T-helper 2 cell (primary cell): ENCODE measurements around the gene ACOX2.
"Not testable (repeated sequence)": the region's sequence is repeated elsewhere in the genome, so short reads cannot be mapped to it uniquely, and the experiment has no call there.

Source experiments
- DNase-seq, 5 experiments: peaks; one replicate each; pipeline versions ENCODE4 v3.0.0 to v3.0.0-alpha.2; 2012 to 2022

Gene ACOX2

DNA sequence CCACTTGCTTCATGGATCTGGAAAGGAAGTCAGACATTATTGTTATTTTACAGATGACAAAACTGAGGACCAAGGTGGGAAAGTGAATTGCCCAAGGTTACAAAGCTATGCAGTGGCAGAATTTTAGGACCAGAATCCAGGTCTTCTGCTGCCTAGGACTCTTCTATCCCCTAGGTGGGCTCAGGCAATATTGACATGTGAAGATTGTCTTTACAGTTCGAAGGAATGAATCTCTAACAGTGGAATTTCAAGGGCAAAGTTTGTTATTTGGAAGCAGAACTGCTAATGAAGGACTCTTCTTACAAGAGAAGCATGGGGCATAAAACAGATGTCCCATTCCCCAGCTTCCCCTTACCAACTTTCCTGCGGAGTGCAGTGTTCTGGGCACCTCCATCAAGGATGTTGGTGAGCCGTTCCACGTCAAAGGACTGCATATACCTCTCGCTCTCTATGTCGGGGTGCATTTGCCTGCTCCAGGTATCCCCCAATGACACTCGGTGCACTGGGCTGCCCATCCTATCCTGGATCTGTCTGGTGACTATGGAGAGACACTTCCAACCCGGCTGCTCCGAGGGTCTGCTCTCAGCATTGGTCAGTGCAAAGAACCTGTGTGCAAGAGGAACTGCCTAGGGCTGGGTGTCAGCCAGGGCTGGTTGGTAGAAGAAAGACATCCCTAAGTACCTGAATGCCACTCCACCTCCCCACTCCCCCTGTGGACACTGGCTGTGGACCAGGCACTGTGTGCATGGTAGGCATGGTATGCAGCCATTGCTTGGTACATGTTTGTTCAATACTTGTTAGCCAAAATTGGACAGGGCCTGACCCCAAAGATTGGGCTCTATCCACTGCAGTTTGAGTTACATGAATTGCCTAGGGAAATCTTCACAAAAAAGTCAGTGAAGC, 2.1 kb downstream of the ACOX2 start:
- no peak for DNase-seq

DNA sequence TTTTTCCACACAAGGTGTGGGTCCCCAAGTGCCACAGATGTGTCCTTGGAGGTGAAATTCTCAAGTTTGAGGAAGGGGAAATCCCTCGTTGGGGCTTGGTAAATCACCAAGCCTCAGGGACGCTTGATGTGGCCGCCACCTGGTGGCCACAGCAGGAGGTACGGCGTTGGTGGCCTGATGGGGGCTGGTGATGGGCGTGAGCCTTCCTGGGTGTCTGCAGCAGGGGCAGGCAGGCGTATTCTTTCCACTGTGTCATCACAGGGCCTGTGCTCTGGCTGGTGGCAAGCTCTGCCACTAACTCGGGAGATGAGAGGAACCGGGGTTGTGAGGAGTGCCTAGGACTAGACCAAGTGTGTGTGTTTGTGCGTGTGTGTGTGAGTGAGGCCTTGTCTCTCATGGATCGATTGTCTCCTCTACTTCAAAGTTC, 4.2 kb downstream of the ACOX2 start:
- DNase-seq = peak; percentile 47 to 87 (median 64)

DNA sequence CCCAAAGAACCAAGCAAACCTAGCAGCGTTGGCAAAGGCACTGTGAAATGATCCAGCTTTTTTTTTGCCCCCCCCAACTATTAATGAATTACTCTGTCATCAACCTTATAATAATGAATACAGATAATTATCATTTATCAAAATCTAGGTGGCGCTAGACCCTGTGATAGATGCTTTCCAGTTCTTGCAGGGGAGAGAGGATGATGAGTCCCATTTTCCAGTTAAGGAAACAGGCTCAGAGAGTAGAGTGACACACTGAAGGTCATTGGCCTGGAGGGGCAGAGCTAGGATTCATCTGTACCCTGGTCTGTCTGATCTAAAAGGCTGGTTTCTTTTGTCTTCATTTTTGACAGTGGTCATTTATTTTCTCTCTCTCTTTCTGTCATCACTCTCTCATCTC, 5.0 kb downstream of the ACOX2 start:
- DNase-seq = no peak

DNA sequence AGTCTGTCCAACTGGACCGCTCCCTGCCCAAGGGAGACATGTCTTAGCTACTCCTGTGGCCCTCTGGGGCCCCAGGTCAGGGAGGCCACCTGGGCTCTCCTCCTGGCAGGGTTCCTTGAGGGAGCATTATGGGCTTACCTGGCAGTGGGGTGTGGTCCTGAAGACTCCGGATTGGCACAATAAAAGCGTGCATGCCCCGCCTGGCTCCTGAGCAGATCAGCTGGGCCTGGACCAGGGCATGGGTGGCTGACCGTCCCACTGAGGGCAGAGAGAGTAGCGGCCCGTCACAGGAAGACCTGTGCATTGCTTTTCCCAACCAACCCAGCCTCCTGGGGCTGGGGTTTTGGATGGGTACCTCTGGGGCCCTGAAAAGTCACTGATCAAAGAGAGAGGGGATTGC, 5.4 kb downstream of the ACOX2 start:
- DNase-seq = no peak

DNA sequence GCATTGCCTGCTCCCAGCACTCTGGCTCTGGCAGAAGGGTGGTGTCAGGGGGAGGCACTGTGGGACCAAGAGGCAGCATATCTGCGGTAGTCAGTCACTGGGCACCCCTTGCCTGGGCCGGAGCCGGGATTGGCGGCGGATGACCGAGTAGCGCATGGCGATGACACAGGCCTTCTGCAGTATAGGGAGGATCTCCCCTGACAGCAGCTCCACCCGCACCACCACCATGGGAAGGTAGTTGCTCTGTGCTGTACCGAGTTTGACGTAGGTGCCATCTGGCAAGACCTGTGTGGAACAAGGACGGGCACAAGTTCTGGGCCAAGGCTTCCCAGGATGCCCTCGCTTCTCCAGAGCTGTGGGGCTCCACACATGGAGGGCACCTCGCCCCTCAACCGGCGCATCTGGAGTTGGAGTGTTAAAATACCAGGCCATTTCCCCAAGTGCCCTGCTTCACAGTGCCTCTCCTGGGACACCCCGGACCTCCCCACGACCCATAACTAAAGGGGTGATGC, 6.6 kb downstream of the ACOX2 start:
- DNase-seq = no peak

DNA sequence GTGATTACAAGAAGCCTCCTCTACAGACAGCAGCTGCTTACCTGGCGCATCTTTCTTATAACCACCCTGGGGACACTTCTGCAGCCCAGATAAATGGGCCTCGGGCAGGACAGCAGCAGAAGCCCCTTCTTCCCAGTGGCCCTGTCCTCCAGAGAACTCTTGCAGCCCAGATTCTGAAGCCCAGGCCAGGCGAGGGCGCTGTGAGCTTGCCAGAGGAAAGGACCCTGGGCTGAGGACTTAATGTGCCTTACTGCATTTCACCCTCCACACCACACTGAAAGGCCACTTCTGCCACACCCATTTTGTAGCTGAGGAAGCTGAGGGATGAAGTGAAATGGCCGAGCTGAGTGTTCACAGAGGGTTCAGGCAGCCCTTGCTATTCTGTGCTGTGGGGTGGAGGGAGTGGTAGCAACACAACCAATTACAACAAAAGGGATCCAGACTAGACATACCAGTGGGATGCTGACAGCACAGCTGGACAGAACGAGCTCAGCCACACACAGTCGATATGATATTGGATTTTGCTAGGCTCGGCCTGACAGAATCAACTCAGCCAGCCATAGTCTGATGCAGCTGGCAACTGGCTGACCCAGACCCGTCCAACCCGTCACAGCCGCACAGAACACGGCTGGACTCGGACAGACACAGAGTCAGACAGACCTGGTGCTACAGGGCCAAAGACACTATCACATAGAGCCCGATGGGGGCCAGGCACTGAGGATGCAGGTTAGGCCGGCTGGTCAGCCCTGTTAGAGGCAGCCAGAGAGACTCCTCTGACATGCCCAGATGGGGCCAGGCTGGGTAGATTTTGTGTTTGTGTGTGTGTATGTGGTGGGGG, 7.3 kb downstream of the ACOX2 start:
- DNase-seq = peak in 1 of 5 experiments; percentile 27

DNA sequence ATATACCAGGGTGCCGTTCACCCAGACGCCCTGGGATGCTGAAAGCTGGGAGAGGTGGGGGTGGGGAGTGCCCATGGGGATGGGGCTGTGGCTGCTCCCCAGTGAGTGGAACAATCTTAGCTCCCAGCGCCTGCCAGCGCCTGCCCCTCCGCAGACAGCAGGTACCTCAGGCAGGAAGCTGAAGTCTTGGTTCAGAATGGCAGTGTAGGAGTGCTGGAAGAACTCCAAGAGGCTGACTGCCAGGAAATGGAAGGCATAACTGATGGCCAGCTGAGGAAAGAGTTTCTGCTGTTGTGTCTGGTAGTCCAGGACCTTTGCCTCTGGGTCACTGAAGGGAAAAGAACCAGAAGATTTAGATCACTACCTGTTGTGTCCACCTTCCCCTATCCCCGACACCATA, 8.4 kb downstream of the ACOX2 start:
- DNase-seq = no peak

DNA sequence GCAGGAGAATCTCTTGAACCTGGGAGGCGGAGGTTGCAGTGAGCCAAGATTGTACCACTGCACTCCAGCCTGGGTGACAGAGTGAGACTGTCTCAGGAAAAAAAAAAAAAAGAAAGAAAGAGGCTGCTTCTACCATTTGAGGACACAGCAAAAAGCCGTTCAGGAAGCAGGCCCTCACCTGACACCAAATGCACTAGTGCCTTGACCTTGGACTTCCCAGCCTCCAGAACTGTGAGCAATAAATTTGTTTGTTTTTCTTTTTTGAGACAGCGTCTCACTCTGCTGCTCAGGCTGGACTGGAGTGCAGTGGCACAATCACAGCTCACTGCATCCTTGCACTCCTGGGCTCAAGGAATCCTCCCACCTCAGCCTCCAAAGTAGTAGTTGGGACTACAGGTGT, 9.6 kb downstream of the ACOX2 start:
- DNase-seq = not testable (repeated sequence)

DNA sequence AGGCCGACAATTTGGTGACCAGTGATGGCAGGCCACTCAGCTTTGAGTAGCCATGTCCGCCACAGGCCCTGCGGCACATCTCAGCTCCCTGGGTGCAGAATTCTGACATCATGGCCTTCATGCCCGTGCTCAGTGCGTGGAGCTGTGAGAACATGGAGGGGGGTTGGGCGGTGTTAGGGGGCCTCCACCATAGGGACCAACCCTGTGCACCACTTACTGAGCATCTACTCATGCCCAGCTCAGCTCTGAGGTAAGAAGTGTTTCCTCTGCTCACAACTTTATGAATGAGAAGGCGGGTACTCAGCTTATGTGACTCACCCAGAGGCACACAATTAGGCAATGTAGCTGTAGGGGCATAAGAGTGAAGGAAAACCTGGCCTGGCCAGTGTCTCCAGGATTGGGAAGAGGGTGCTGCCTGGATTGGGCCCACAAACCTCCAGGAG, 10.5 kb downstream of the ACOX2 start:
- DNase-seq = no peak

DNA sequence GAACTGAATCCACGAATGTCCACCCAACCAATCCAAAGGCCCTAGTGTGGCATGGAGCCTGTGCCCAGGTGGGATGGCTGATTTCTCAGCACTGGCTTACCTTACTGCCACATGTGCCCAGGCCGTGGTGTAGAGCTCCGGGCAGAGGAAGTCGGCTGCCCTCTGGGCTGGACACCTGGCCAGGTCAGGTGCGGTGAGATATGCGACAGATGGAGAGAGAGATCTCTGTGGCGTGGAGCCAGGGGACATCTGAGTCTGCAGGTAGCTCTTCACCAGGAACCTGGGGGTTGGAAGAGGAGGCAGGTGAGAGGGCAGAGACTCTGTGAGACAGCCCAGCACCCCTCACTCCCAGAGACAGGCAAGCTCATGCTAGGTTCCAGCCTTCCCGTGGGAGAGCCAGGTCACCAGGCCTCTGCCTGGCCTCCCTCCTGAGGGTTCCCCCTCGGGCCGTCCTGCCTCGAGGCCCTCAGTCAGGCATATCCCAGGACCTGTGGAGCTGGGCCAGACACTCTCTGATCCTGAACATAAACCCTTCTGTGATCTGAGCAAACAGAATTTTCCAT, 12.6 kb downstream of the ACOX2 start:
- DNase-seq = no peak

DNA sequence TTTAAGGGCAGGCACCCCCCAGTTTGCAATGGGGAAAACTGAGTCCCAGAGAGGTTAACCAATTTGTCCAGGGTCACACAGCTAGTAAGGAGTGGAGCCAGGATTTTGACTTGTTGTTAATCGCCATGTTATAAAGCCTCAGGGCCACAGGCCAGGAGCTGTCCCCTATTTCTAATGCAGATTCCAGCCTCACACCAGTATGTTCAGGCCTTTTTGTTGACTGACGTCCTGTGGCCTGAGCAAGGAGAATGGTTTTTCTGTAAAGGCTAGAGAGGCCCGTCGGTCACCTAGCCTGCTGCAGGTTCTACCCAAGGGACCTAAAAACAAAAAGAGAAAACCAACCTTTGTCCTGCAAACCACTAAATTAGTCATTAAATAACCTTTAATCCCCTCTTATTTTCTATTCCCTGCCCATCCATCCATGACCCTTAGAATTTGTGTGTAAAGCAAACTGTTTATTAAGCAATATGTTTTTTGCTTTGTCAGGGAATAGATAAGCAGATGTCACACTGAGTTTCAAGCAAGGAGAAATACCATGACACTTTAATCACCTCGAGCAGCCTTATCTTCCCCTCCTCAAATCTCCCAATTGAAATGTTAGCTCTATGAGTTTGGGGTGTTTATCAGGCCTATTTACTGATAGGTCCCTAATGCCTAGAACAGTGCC, 14.1 kb downstream of the ACOX2 start:
- no peak for DNase-seq

DNA sequence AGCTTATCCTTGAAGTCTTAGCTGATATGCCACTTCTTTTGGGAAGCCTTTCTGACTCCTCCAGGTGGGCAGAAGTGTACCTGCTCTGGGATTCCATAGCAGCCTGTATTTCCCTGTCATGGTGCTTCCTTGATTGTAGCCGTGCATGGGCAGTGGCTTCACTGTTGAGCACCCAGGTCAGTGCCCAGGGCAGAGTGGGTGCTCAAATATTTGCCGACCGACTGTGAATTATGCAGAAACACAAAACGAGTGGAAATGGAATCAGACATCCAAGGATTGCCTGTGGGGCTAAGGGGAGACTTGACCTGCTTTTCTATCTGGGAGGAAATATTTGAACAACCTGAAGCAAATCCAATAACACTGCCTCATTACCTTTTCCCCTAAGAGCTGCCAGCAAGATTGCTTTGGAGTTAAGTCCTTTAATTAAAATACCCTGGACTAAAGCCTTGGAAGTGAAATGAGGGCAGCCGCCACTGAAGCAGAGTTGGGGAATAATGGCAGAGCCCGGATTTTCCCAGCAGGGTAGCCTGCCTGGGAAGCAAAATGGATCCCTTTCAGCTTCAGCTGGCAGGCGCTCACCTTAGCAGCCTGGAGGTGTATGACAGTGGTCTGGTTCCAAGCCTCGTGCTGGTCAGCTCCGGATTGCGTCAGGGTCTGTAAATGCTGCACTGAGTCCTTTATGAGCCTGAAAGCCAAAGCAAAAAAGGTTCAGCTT, 14.9 kb downstream of the ACOX2 start:
- DNase-seq = no peak

DNA sequence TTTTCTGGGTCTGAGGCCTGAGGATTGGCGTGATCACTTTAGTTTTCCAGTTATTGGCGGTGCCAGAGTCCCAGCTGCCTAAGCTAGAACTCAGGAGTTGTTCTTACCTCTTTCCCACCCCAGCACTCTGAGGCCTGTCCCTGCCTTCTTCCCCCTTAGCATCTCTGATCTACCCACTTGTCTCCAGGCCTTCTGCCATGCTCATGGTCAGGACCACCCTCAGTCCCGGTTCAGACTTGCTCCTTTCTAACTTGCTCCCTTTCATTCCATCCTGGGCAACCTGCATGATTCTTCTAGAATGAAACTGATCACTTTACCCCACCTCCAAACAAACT, 15.7 kb downstream of the ACOX2 start:
- DNase-seq = no peak

DNA sequence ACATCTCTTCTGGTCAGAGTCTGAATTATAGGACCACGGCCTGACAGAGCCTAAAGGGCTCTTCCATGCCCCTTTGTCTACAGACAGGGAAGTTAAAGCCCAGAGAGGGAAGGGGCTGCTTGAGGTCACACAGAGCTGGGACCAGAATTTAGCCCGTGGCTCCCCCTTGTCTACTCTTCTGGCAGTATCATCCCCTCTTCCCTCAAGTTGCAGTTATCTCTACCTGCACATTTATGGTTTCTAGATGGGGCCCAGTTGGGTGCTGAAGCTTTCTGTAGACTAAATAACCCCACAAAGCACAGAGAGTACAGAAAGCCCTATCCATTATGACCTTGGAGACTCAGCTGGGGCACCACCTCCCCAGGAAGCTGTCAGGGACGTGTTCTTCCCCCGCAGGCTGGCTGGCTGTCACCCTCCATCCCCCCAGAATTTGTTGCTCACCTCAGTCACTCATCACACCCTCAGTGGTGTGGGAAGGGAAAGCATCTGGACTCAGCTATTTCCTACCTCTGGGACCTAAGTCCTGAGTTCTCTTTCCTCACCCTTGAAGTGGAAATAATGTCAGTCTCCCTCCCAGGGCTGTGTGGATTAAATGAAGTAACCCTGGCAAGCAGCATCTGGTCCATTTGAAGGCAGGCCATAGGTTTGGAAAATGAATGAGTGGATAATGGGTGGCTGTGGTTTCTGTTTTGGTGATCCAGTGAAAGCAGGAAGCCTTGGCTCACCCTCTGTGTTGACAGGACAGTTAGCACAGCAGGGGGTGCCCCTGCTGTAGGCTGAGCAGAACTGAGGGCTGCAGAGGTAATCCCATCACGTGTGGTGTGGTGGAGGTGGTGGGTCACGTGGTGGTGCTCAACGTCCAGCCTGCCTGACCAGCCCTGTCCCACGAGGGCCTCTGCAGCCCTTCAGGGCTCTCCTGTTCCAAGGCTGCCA, 16.3 kb downstream of the ACOX2 start:
- DNase-seq = no peak

DNA sequence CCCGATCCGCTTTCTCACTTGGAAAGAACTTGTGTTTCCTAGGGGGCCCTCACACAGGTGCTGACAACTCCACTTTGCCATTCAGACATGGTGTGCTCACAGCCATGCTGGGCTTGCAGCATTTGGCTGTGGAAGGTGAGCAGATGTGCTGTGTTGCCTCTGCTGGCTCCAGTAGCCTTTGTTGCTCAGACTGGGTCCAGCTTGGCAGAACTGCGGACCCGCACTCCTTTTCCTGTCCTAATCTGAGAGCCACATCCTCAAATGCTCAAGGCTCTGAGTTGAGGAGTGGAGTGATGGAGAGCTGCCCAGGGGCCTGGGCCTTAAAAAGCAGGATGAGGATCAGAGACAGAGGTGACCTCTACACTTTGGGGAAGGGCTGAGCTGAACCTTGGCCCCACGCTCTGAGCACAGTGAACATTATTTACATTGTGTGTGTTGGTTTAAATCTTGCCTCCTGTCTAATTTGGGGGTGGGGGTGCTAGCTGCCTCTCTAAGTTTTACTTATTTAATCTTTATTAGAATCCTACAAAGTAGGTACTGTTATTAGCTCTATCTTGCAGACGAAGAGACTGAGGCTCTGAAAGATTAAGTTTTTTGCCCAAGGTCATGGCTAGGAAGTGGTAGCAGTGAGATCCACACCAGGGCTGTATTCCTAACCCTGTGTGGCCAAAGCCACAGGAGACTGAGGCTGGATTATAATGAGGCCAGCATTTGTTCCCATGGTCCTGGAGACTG, 17.2 kb downstream of the ACOX2 start:
- DNase-seq = no peak

DNA sequence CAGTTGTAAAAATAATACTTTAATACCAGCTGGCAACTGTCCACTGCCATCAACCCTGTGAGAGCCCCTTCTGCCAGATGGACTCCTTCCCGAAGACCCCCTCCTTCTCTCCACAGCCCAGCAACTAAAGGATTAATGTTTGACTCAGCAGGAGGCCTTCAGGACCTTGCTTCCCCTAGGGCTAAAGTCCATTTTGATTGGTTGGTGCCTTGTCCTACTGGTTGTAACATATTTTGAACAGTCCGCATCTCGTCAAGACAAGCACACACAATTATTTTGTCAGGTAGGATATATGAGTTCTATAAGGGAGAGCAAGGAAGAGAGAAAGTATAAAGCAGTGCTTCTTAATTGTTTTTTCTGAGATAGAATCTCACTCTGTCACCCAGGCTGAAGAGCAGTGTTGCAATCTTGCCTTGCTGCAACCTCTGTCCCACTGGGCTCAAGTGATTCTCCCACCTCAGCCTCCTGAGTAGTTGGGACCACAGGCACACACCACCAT, 18.6 kb downstream of the ACOX2 start:
- no peak for DNase-seq

DNA sequence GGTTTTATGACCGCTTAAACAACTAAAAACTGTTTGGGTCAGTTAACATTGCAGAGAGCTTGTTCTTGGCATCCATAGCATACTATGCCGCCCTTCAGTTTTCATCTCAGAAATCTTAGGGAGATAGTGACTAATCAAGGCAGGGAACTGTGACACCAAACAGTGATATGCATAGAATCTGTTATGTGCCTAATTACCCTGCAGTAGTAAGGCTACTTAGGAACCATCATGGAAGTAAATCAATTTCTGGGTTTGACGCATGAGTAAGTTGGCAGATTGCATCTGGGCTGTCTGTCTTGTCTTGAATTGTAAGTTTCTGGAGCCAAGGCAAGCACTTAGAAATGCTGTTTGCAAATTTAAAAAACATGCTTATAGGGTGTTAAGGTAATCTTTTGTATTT, 22.6 kb downstream of the ACOX2 start:
- DNase-seq = no peak

DNA sequence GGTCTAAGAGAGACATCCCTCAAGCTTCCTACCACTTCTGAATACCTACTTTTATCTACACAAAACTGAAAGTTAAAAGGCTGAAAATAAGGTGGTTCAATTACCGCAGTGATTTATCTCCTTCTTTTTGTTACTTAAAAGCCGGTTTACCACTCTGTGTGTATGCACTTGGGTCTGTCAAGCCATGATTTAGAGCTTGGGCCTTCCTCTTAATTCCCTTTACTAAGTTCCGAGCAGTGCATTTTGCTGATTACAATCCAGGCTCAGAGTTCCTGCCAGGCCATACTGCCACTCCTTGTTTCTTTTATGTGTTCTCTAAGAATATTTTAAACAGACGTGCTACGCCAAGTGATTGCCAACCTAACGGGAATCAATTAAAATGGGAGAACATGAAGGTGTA, 28.6 kb downstream of the ACOX2 start:
- no peak for DNase-seq

DNA sequence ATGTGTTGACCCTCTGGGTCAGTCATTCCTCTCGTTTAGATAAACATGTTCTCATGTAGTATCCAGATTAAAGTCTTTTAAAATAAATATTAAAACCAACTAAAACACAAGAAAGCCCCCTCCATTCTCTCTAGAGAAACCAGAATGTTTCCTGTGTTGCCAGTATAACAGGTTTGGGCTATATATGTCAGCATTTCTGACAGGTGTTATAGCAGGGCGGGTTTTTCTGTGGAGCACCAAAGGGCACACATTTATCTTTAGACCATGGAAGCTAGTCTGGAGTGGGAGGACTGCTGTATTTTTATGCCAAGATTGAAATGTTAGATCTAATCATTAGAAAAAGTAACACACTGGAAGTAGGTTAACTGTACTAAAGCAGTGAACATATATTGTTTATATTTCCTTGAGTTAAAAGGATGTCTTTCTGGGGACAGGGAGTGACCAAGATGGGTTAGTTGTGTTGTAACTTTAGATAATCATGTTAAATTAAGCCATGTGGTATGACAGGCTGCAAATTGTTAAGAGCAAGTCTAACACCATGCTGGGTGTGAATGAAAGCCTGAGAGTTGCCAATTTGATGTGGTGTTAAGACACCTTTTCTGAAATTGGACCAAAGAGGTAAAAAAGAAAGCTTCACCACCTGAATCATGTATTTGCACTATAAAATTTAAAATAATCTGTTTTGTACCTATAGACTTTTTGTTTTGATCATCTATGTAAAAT, 29.5 kb downstream of the ACOX2 start:
- DNase-seq = no peak
